IPS-20b (cell line): ENCODE results near the gene MBP.

Experiments
- H3K27ac ChIP-seq: one replicate; pipeline ENCODE4 v1.5.1; 2013; ENCODE audit warnings: low read length
- H3K27me3 ChIP-seq: 2 replicates; pipeline ENCODE4 v1.6.1; 2013; ENCODE audit warnings: mild to moderate bottlenecking, low read length, inconsistent platforms; ENCODE audit not compliant: insufficient read depth
- H3K36me3 ChIP-seq: 2 replicates; pipeline ENCODE4 v1.6.1; 2013; ENCODE audit warnings: low read depth, mild to moderate bottlenecking, inconsistent platforms, low read length, moderate library complexity; ENCODE audit not compliant: insufficient read depth
- H3K4me1 ChIP-seq: 2 replicates; pipeline ENCODE4 v1.6.1; 2013; ENCODE audit warnings: mild to moderate bottlenecking, control low read depth, inconsistent platforms, low read length, moderate library complexity; ENCODE audit not compliant: insufficient read depth
- H3K4me3 ChIP-seq: 2 replicates; pipeline ENCODE4 v1.5.1; 2013; ENCODE audit warnings: mild to moderate bottlenecking, low read length, inconsistent platforms
- H3K9ac ChIP-seq: 2 replicates; pipeline ENCODE4 v1.6.1; 2013; ENCODE audit warnings: low read depth, mild to moderate bottlenecking, inconsistent platforms, low read length, moderate library complexity
- H3K9me3 ChIP-seq: 2 replicates; pipeline ENCODE4 v1.6.1; 2013; ENCODE audit warnings: mild to moderate bottlenecking, low read depth, low read length, inconsistent platforms; ENCODE audit not compliant: insufficient read depth

MBP gene

GRCh38 chr18:77092104-77093066 is 40.2 kb downstream of the MBP start:
- Histone ChIP-seq H3K9ac (no peak overlapping the region), H3K4me3 (no peak overlapping the region), H3K36me3 (no peaks in the 10 kb centered on the region), H3K4me1 (peaks cover 17% of the 10 kb centered on the region), H3K27me3 (peaks cover 2% of the 10 kb centered on the region; the same call in 1 of the 2 replicates), H3K27ac (no peak overlapping the region), H3K9me3 (no peaks in the 10 kb centered on the region)

DNA sequence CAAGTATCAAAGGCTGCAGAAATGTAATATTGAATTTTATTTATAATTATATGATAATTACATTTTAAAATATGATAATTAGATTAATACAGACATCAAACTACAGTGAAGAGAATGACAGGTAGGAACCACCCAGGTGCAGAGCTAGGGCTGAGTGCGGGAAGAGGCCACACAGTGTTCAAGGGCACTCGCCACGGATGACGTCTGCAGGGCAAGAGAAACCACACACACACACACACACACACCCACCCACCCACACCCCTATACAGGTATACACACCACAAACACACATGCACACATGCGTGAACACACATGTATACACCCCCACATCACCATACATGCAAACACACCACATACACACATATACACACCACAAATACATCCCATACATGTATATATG is 41.2 kb downstream of the MBP start:
- no peaks in the 10 kb centered on the region for H3K36me3 ChIP-seq
- peaks cover 9% of the 10 kb centered on the region for H3K4me1 ChIP-seq
- no peak overlapping the region for H3K9ac ChIP-seq

GRCh38 chr18:77090546-77091174 is 41.9 kb downstream of the MBP start:
- no peak overlapping the region for H3K9ac ChIP-seq
- H3K27me3 ChIP-seq = peaks cover 19% of the 10 kb centered on the region
- H3K27ac ChIP-seq = no peak overlapping the region
- H3K36me3 ChIP-seq = no peaks in the 10 kb centered on the region
- H3K9me3 ChIP-seq = no peaks in the 10 kb centered on the region
- H3K4me1 ChIP-seq = peaks cover 6% of the 10 kb centered on the region
- no peak overlapping the region for H3K4me3 ChIP-seq

More for the DNA sequence above, 41.2 kb downstream of the MBP start:
- Histone ChIP-seq H3K27ac (no peak overlapping the region), H3K9me3 (no peaks in the 10 kb centered on the region), H3K4me3 (no peak overlapping the region), H3K27me3 (peaks cover 12% of the 10 kb centered on the region)

DNA sequence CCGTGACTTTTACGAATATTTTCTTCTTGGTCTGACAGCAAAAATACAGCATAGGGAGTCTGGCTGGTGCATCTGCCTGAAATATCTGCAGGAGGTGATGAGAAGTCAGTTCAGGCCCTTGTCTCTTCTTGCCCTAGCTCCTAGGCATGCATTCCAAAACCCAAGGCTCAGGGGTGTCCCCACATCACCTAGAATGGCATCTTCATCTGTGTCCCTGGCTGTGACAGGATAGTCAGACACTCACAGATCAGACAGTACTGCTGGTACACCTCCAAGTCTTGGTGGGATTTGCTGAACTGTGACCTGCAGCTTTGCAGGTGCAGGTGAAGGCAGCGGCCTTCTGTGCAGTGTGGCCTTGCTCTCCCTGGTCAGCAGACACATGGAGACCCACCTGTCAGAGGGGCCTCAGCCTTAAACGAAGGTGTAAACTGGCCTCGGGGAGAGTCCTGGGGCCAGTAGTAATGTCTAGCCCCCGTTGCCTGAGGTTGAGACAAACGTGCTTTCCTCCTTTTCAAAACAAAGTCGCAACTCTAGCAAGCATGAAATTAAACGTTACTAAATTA is 42.8 kb downstream of the MBP start:
- Histone ChIP-seq H3K27ac (no peak overlapping the region), H3K9ac (no peak overlapping the region), H3K27me3 (peaks cover 19% of the 10 kb centered on the region), H3K36me3 (no peaks in the 10 kb centered on the region), H3K4me1 (peaks cover 6% of the 10 kb centered on the region; the same call in 1 of the 2 replicates), H3K9me3 (no peaks in the 10 kb centered on the region), H3K4me3 (no peak overlapping the region)

DNA sequence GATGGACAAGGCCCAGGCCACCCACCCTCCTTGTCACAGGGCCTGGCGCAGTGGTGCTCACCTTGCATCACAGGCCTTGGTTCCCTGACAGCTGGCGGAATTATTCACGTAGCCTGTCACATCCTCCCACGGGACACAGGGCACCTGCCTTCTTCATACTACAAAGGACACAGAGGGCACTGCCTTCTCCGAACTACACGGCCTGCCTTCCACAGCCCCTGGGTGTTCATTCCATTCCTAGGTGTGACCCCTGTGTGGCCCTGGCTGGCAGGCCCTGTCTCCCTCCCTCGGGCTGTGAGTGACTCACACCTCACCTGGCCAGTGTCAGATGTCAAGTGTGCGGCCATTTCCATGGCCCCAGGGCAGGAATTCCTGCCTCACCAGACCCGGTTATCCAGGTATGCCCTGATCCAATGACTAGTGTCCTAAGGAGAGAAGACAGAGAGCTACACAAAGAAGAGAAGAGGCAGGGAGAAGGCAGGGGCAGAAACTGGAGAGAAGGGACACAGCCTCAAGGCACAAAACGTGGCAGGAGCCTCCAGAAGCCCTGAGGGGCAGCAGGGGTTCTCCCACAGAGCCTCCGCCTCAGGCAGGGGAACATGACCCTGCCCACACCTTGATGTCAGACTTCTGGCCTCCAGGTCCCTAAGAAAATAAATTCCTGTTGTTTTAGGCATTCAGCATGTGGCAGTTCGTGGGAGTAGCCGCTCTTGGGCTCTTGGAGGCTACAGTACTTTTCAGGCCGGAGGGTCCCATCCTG is 43.4 kb downstream of the MBP start:
- H3K4me3 ChIP-seq = no peak overlapping the region
- H3K9me3 ChIP-seq = no peaks in the 10 kb centered on the region
- no peaks in the 10 kb centered on the region for H3K36me3 ChIP-seq
- H3K27ac ChIP-seq = no peak overlapping the region
- peaks cover 6% of the 10 kb centered on the region; the same call in 1 of the 2 replicates for H3K4me1 ChIP-seq
- H3K9ac ChIP-seq = no peak overlapping the region
- peaks cover 19% of the 10 kb centered on the region for H3K27me3 ChIP-seq

DNA sequence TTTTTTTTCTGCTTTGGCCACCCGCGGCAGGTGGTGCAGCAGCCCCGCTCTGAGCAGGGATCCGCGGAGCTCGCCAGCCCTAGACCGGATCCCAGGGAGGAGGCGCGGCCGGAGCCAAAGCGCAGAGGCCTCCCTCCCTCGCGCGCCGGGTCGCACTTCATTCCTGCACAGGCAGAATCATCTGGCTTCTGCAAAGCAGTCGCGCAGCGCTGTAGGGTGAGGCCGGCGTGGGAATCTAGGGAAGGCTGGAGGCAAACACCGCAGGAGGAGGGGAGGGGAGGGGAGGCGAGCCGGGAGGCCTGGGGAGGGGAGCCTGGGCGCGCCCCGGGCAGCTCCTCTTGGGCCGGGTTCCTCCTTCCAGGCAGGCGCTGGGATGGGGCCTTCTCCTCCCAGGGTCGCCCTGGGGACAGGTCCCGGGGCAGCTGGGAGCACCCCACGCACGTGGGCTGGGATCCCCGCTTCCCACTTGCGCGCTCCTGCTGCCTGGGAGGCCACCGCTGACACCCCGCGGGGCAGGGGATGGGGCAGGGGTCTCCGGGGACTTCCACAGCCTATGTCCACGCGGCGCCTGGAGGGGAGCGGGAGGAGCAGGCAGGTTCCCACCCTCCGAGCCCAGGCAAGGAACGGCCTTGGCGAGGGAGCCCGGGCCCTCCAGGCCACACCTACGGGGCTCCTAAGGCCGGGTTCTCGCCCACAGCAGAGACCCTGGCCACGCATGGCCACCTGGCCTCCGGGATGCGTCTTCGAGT is 45.0 kb downstream of the MBP start:
- Histone ChIP-seq H3K9ac (no peak overlapping the region), H3K4me1 (peaks cover 6% of the 10 kb centered on the region; the same call in 1 of the 2 replicates), H3K27ac (no peak overlapping the region), H3K27me3 (peaks cover 19% of the 10 kb centered on the region), H3K4me3 (peak overlapping the region; percentile 55; the same call in 1 of the 2 replicates), H3K9me3 (no peaks in the 10 kb centered on the region), H3K36me3 (no peaks in the 10 kb centered on the region)

DNA sequence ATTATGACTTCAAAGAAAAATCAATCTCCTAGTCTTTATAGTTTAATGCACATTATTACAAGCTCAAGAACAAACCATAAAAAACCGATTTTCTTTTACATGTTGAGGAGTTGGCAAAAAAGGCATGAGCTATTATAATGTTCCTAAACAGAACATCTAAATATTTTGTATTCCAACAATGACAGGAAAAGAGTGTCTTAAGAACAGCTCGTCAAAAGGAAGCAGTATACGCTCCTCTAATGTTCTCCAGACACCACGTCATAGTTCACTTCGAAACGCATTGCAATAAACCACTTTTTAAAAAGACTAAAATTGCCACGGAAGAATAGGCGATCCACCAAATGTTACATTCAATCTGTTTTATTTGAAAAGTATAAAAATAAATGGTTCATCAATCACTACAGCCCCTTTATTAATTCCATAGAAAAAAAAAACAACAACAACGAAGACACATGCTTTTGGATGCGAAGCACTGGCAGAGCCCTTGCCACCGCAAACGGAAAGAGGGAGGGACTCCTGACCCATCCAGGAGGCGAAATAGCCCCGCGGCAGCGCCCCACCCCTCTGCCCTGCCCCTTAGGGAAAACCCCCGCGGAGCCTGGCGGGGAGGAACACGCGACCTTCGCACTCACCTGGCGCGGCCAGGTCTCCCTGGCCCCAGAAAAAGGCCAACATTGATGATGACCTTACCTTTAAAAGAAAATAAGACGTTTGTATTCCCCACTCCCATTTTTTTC is 45.8 kb downstream of the MBP start:
- H3K27ac ChIP-seq = no peak overlapping the region
- H3K4me1 ChIP-seq = peaks cover 6% of the 10 kb centered on the region; the same call in 1 of the 2 replicates
- H3K36me3 ChIP-seq = no peaks in the 10 kb centered on the region
- H3K27me3 ChIP-seq = peaks cover 19% of the 10 kb centered on the region
- no peaks in the 10 kb centered on the region for H3K9me3 ChIP-seq
- H3K9ac ChIP-seq = no peak overlapping the region
- peak overlapping the region; percentile 55; the same call in 1 of the 2 replicates for H3K4me3 ChIP-seq

- H3K9ac ChIP-seq = no peak overlapping the region
- peaks cover 19% of the 10 kb centered on the region for H3K27me3 ChIP-seq
- peaks cover 6% of the 10 kb centered on the region; the same call in 1 of the 2 replicates for H3K4me1 ChIP-seq
- H3K4me3 ChIP-seq = no peak overlapping the region
- H3K36me3 ChIP-seq = no peaks in the 10 kb centered on the region
- no peak overlapping the region for H3K27ac ChIP-seq
- H3K9me3 ChIP-seq = no peaks in the 10 kb centered on the region
Observed at GRCh38 chr18:77086034-77086433, 46.5 kb downstream of the MBP start.

- Histone ChIP-seq H3K36me3 (no peaks in the 10 kb centered on the region), H3K4me3 (no peak overlapping the region), H3K27me3 (peaks cover 19% of the 10 kb centered on the region), H3K9me3 (no peaks in the 10 kb centered on the region), H3K27ac (no peak overlapping the region), H3K9ac (no peak overlapping the region), H3K4me1 (peaks cover 6% of the 10 kb centered on the region; the same call in 1 of the 2 replicates)
Observed at GRCh38 chr18:77084688-77085035, 47.9 kb downstream of the MBP start.

DNA sequence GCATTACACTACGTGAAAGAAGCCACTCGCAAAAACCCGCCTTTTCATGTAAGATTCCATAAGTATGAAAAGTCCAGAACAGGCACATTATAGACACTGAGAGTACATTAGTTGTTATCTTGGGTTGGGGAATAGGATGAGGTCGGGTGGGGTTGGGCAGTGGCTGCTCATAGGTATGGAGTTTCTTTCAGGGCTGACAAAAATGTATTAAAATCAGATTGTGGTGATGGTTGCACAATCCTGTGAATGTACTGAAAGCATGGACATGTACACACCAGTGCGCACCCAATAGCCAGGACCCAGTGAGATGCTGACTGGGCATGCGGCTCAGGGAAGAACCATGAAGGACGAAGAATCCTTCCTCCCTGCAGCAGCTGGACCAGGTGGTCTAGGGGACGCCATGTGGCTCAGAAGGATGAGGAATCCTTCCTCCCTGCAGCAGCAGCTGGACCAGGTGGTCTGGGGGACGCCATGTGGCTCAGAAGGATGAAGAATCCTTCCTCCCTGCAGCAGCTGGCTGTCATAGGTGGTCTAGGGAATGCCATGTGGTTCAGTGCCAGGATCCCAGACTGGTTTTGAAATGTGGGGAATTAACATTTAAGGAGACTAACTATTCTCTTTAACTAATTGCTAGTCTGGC is 50.1 kb downstream of the MBP start:
- 0 out of 2 replicates have a peak, but pooled peaks cover 7% of the 10 kb centered on the region for H3K4me1 ChIP-seq
- H3K9ac ChIP-seq = no peak overlapping the region
- peaks cover 18% of the 10 kb centered on the region for H3K27me3 ChIP-seq
- H3K36me3 ChIP-seq = no peaks in the 10 kb centered on the region
- no peaks in the 10 kb centered on the region for H3K9me3 ChIP-seq
- H3K27ac ChIP-seq = no peak overlapping the region
- H3K4me3 ChIP-seq = no peak overlapping the region
